Activated CD8-positive, alpha-beta memory T cell treated with anti-CD3 and anti-CD28 coated beads, Interleukin-2, amount 50 U/mL, for 1 hour (primary cell): ENCODE data around the gene NHEJ1.

ENCODE experiments used
- DNase-seq: peaks from one replicate; pipeline ENCODE4 v3.0.0-alpha.2; 2020; ENCODE audit errors: extremely low read depth

Gene NHEJ1

DNA sequence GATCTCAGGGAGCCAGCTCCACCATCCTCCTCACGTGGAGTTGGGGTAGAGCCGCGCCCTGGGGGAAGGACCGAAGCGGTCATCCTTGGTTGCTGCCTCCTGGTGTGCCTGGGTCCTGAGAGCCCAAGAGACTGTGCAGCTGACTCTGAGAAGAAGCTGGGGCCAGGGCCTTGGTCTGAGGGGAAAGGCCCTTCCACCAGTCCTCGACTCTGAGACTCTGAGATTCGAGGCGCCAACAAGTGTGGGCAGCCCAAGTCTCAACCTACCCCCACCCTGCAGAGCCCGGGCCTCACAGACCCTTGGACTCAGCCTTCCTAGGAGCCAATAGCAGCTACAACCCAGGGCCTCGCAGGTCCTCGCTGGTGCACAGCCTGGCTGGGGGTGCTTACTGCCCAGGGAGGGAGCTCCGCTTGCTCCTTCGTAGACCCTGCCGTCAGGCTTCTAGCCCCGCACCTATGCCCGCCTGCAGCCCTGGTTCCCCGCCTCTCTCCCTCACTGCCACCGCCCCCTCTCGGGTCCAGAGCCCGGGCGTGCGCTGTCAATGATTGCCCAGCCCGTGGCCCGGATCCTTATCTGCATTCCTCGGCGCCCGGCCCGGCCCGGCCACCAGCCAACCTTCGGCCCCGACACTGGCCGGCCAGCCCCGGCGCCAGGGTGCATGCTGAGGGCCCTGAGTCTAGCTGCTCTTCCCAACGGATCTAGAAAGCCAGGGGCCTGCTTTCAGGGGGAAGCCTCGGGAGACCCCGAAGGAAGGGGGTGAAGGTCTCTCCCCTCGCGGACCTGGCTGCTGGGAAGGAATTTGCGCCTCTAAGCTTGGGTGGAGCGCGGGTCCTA is 101.9 kb downstream of the NHEJ1 start:
- DNase-seq: no peak

DNA sequence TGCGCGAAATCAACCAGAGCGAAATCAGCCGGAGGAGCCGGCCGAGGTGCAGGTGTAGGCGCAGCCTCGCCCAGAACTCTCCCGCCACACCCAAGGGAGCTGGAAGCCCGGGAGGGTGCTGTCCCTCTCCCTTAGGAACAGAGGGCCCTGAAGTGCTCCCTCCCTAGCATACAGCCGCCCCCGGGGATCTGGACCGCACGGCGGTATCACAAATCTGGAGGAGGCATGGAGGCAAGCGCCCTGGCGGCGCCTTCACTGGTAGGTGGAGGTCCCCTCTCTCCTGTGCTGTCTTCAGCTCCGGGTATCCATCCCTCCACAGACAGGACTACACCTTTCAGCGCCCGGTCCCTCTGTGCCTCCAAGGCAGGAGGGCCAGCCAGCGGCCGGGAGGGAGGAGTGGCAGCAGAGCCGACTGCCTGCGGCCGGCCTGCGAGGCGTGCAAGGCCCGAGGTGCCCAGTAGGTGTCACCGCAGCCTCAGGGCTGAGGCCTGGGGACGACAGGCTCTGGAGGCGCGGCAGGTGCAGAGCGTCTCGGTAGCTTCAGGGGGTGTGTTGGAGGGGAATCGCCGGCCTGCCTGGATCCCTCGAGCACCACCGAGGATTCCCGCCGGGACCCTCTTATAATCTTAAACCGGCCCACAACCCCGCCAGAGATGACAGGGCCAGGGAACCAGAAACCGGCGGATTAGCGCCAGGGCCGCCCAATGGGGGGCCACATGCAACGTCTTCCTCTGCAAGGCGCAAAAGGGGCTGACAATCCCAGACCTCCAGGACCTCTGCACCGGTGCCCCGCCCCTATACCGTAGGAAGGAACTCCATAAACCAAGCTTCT is 102.7 kb downstream of the NHEJ1 start:
- peak; percentile 29 for DNase-seq

DNA sequence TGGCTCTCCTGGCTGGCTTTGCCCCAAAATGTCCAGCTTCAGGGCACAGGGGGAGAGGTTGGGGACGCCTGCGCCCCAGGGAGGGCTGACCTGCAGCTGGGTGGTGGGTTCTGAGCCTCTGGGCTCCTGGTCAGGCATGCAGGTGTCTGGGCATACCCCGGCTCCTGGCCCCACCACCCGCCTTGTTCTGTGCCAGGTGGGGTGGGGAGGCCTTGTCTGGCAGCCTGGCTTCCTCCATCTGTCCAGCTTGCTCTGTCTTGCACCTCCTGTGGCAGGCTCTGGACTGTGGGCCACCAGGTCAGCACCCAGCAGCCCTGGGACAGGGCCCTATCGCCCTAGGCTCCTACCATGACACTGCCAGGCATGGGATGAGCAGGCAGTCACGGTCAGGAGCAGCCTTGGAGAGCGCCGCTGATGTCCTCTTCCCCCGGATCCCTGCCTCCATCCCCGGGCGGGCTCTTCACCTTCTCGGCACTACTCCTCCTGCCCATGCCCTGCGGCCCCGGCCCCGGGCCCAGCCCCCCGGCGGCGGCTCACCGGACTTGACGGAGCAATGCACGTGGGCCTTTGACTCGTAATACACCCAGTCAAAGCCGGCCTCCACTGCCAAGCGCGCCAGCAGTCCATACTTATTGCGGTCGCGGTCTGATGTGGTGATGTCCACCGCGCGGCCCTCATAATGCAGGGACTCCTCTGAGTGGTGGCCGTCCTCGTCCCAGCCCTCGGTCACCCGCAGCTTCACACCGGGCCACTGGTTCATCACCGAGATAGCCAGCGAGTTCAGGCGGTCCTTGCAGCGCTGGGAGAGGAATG is 103.5 kb downstream of the NHEJ1 start:
- DNase-seq: no peak

DNA sequence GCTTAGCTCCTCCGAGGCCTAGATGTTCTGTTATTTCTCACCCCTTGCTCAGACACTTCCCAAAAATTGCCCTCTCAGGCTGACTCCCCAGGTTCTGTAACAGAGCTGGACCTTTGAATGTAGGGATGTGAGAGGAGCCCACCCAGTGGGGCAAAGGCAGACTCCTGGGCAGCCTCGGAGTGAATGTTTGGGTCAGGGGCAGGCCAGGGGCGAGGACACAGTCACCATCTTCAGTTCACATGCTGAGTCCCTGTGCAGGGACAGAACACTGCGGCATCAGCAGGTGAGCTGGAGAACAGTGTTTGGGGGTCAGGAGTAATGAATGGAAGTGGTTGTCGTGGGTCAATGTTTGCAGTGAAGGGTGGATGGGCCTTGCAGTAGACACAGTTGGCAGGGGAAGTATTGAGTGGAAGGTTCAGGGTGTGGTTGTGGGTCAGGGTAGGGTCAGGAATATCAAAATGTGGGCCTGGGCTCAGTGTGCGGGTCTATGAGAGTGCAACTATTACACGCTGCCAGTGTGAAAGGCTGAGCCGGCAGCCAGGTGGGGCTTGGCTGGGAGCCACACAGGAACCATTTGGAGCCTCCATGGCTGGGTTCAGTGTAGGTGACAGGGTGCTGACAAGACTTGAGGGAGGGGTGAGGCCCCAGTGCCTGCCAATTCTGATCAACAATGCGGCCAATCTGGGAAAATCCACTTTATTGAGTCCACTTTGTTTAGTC is 104.3 kb downstream of the NHEJ1 start:
- DNase-seq: no peak

DNA sequence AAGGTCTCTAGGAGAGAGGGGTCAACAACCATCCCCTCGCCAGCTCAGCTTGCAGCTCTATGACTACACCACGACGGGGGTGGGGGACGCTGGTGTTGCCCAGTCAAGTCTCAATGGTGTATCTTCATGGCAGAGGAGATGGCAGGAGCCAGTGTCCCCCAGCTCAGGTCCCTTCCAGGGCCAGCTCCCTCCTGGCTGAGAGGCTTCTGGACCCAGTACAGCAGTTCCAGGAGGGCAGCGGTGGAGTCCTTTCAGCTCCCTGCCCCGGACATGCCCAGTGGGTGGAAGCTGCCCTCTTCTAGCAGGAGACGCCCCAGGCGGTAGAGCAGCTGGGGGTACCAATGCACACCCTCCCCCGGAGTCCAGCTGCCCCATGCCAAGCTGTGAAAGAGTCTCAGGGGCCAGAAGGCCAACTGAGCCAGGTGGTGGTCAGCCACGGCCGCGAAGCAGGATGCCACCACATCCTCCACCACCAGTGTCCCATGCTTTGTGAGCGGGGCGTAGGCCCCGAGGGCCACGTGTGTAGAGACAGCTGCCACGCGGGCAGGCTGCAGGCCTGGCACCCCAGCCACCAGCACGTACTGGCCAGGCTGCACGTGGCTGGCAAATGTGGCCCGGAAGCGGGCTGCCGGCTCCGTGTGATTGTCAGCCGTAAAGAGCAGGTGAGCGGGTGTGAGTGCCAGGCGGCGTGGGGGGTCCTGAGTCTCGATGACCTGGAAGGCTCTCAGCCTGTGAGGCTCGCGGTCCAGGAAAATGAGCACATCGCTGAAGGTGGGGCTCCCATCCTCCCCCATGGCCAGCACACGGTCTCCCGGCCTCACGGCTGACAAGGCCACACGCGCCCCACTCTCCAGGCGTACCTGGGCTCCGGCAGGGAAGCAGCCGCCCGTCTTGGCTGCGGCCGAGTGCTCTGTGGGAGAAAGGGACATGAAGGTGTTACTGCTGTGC is 105.4 kb downstream of the NHEJ1 start:
- DNase-seq: no peak

DNA sequence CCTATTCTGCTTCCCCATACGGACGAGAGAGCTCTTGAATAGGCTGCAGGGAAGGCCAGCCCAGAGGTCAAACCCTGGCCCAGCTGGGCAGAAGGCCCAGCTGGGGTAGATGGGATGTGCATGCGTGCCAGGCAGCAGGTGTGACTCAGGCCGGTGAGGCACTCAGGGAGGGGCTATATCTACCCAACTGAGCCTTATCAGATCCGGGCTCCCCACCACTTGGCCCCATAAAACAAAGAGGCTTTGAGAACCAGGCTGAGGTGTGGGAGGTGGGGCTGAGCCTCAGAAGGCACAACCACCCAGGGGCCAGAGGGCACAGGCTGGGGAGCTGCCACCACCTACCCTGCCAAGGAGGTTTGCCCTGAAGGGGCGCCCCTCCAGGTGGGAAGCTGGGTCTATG is 111.3 kb downstream of the NHEJ1 start:
- DNase-seq: no peak

DNA sequence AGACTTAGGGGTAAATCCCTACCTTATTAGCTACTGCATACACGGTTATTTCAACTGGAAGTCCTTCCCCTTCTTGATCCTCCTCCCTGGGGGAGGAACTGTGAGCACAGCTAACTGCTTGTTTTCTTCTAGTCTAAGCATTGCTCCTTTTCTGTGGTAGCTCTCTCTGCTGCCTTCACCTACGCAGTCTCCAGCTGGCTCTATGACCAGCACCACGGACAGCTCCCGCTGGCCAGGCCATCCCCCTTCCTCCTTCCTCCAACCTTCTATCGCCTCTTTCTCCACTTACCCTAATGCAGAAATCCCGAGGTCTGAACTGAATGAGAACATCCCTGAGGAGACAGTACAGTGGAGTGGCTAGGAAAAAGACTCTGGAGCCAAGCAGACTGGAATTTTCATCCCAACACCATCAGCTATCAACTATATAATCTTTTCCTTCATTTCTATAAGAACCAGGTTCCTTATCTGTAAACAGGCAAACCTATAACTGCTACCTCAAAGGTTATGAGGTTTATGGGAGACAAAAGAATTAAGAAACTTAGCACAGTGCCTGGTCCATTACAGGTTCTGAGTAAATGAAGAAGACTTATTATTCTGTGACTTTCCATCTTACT is 114.6 kb downstream of the NHEJ1 start:
- DNase-seq: no peak

DNA sequence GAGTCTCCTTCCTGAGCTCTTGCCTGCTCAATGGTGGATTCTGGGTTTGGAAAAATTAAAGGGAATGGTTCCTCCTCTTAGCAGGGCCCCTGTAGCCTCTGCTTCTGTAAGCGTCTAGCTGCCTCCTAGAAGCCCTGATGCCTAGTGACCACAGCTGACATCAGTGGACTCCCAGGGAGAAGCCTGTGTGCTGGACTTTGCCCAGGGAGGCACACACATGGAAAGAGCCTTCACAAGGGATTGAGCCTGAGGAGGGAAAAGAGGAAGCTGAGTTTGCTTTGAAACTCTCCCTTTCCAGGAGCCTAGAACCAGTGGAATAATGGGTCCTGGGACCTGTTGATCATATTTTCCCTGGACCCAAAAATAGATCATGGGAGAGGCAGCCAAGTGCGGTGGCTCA is 117.9 kb downstream of the NHEJ1 start:
- no peak for DNase-seq

DNA sequence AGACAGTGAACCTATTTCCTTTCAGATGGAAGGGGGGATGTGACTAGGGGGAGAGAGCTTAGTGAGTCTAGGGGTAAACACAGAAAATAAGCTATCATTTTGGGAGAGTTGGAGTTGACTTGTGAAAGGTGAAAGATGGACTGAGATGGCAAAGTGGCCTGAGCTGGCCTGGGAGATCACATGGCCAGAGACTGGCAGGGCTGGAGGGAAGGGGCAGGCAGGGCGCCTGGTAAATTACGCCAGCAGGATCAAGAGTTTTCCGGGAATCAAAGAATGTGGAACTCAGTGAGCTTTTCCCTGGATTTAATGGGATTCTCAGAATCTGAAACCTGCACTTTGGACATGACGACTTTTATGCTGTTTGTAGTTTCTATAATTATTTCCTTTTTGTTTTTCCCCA is 118.5 kb downstream of the NHEJ1 start:
- no peak for DNase-seq

DNA sequence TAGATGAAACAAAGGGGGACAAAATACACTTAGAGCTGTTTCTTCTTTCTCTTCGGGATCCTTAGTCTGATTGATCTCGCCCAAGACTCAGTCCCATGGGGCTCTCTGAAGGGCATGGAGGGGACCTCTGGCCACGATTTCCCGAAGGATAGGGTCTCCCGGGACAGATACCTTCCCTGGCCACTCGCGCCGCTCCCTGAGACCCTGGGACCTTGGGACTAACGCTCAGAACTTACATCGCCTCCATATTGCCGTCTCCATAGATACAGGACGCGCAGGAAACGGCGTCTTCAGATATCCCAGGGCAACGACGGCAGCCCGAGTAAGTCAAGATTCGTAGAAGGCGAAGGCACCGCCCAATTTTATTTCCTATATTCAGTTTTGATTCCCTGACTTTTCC is 119.4 kb downstream of the NHEJ1 start, which contains the start of gene CFAP65:
TSS of gene CFAP65 (minus strand) at position 265 of the 400 bp plus-strand sequence. CDS start 2,468 bp downstream, outside the sequence.
- DNase-seq: no peak

DNA sequence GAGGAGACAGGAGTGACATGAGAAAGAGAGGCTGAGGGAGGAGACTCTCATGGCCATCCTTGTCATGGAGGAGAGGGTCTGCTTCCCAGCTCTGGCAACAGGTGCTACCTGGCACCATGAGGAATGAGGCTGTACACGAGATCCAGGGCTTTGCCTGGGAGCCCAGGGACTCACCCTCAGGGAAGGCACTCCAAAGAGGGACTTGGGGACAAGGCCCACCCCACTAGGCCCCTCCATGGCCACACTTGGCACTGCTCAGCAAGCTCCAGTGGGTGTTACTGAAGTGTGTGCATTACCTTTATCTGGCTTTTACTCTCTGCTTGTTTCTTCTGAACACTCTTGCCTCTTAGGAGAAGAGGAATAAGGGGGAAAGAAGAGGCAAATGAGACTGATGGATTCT is 122.0 kb downstream of the NHEJ1 start:
- no peak for DNase-seq

DNA sequence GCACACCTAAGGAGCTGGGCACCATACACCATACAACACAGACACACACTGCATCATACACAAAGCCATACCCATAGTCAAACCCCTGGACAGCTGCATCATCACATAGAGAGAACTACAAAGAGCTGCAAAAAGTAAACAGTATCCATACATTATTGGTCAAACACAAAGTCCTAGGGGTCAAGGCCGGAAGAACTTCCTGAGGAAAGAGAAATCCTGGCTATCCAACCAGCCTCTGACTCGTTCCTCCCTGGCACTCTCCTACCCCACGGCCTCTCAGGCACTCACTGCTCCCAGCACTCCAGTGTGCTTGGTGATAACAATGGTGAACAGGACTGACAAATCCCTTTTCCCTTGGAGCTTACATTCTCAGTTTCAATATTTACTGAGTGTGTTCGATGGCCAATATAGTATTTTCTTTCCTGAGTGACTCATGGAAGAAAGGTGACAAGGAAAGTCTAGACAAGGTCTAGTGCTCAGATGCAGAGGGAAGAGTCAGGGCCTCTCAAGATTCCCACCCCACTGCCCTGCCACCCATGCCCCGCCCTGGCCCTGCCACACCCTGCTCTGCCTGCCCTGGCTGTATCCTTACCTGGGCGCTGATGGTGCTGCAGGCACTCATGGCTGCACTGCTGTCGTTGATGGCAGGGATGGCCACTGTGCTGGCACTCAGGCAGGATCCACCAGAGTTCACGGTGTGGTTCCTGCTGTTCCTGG is 122.7 kb downstream of the NHEJ1 start:
- DNase-seq: no peak

DNA sequence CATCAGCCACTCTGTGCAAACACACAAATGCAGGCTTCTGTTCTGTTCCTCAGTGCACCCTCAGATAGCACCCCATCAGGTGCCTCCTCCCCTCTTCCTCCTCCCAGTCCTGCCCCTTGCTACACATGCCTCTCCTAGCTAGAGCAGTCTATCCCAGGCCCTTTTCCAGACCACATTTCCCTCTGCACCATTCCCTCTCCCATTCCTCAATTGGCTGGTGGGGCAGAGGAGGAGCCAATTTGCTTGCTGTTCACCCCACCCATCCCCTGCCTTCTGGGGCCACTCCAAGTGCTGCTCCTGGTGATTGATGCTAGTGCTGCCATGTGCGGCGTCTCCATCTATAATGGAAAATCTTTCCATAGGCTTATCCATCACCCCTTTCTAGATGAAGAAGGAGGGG is 124.7 kb downstream of the NHEJ1 start:
- DNase-seq: no peak

DNA sequence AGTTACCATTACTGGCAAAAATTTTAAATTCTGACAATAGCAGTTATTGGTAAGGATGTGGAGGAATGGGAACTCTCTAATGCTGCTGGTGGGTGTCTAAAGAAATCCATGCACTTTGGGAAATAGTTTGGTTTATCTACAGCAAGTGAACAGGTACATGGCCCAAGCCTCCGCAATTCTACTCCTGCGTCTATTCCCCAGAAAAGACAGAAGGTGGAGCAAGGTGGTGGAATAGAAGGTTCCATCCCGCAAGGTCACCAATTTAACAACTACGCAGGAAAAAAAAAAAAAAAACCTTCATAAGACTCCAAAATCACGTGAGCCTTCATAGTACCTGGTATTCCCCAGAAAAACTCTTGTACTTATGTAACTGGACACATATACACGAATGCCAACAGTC is 125.8 kb downstream of the NHEJ1 start:
- no peak for DNase-seq

DNA sequence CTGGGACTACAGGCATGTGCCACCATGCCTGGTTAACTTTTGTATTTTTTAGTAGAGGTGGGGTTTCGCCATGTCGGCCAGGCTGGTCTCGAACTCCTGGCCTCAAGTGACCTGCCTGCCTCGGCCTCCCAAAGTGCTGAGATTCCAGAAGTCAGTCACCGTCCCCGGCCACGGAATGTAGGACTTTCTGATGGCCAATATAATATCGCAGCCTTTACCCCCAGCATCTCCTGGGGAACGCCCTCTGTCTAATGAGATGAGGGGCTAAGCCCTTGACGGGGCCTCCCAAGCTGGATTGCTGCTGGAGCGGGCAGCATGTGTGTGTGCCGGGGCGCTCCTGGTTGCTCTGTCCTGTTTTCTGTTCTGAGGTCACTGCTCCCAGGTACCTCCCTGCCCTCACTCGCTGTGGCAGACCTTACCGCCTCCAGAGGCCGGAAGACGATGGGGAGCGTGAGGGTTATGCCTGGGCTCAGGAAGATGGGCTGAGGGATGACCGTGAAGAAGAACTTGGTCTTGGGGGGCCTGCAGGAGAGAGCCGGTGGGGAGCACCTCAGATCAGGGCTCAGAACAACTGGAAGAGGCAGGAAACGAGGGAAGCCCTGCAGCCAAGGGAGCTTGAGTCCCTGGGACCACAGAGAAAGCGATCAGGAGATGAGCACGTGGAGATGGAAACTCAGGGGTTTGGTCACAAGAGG is 128.4 kb downstream of the NHEJ1 start:
- DNase-seq: no peak

DNA sequence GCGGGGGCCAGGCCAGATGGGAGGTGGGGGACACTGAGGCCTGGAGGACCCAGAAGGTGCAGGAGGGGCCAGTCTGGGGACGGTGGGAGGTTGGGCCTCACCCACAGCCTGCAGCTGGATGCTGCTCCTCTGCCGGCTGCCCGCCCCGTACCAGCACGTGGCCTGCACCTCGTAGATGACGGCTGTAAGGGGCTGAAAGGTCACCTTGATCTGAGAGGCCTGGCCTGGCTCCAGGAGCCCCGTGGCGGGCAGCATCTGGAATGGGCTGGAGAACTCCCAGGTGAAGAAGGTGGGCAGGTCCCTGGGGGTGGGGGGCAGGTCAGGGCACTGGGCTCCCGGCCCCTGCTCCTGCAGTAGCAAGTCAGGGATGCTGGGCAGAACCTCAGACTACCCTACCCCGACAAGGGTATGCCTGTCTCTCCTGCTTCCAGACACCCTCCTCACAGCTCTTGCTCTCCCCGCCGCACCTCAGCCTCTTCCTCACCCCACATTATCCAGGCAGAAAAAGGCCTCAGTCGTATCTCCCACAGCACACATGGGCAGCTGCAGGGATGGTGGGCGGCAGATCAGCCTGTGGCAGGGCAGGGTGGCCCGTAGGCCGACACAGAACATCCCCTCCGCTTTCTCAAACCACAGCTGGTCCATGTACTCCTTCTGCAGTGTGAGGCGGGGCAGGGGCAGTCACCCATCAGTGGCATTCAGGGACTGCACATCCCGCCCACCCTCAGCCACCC is 129.4 kb downstream of the NHEJ1 start:
- DNase-seq: no peak

DNA sequence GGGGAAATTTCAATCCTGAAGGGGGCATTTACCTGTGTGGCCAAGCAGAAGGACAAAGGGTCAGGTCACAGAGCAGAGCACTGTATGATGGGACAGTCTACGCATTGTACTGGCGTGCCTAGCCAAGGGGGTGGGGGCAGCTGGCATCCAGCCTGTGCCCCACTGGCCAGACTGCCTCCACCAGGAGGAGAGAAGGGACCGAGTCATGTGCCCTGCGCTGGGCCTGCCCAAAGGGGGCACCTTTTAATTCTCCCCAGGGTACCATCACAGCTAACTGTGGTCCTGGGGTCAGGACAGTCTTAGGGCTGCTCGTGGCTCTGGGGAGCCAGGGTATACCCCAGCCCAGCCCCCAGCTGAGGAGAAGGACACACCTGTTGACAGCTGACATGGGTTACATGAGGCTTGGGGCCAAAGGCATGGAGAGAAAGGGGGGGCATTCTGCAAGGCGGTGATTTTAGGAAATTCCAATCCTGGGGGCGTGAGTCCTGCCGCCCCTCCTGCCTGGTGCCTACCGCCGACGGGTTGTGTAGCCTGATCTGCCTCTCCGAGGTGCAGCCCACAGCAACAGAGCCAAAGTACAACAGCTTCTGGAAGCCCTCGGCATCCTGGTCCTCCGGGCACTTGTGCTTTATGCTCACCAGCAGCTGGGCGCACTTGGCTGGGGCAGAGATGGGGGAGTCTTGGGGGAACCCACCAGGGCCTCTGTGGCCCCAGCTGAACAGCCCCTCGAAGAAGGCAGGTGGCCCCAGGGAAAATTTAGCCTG is 130.3 kb downstream of the NHEJ1 start:
- no peak for DNase-seq
